NOMO-1 treated with dmso at 0.1 percent for 144 hours (cell line): ENCODE results near the gene DIO1.
A peak's percentile ranks its signal among the peaks of the same experiment; 100 is the strongest.

ENCODE experiments used
- DNase-seq: peaks from one replicate; lab custom pipeline; 2025; ENCODE audit not compliant: unreplicated experiment; lab: John Stamatoyannopoulos, UW

DIO1 gene

DNA sequence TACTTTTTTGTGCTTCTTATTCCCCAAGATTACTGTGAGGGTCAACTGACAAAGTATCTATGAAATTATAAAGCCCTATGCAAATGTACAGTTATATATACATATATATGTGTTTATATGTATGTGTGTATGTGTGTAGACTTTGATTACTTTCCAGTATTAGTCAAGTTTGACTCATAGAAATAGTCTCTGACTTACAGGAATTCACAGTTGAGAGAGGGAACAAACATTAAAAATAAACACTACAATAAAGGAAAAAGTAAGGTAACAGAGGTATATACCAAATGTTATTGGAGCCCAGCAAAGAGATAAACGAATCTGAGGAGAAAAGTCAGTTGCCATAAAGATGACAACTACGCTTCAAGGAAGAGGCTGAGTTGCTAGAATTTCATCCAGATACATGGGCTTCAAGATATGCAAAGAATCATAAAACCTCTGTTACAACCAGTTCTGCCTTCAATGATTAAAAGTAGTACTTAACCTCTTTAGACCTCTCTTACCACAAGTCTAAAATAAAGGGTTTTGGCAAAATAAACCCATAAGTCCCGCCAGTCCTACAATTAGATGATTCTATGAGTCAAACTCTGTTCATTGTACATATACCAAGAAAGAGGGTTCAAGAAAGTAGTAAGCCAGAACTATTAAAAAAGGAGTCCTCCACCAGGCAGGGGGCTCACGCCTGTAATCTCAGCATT lies 44.3 kb downstream of the DIO1 start:
- no peak for DNase-seq

DNA sequence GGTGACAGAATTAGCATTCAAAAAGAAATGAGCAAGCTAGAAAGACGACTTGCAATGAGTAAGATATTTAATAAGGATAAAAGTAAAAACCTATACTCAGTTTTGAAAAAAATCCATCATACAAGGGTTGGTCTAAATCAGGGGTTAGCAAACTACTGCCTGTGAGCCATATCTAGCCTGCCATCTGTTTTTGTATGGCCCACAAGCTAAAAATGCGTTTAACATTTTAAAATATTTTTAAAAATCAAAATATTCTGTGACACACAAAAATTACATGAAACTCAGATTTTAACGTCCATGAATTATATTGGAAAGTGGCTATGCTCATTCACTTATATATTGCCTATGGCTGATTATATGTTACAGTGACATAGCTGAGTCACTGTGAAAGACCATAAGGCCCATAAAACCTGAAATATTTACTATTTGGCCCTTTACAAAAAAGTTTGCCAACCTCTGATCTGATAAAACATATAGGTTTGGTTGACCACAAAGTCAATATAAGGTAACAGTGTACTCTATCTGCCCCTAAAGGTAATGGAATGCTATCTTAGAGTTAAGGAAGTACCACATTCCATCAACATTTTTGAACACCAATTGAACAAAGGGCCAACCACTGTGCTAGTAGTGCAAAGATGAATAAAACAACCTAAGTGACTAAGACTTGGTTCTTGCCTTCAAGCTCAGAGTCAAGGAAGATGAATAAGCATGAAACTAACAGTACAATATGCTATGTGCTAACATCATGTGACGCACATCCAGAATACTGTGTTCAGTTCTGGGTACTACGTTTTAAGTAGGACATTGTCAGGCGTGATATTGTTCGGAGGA lies 48.4 kb downstream of the DIO1 start:
- DNase-seq = no peak

DNA sequence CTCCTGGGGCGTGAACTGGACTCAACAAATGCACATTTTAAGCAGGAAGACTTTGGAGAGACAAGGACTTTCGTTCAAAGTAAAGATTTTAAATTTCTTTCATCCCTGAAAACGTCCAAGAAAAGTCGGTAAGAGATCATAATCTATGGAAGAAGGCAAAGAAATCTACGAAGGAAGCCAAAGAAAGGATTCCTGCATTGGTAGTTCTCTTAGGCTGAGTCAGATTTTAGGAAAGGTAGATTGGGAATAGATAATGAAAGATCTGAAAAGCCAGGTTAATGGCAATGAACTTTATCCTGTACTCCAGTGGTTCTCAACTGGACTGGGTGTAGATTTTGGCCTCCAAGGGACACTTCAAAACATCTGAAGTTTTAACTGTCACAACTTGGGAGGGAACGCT lies 49.1 kb downstream of the DIO1 start:
- no peak for DNase-seq

DNA sequence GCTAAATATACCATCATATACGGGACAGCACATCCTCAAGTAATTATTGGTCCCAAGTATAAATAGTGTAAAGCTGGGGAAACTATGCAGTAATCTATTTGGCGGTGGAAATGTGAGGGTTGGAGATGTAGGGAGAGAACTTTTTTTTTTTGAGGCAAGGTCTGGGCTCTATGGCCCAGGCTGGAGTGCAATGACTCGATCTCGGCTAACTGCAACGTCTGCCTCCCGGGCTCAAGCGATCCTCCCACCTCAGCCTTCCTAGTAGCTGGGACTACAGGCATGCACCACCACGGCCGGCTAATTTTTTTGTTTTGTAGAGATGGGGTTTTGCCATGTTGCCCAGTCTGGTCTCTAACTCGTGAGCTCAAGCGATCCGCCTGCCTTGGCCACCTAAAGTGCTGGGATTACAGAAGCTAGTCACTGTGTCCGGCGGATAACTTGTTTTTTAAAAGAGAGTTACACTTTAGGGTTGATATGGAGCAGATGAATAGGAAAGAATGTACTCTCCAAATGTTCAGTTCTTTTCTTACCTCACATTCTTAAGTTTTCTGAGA lies 49.6 kb downstream of the DIO1 start:
- DNase-seq = no peak

DNA sequence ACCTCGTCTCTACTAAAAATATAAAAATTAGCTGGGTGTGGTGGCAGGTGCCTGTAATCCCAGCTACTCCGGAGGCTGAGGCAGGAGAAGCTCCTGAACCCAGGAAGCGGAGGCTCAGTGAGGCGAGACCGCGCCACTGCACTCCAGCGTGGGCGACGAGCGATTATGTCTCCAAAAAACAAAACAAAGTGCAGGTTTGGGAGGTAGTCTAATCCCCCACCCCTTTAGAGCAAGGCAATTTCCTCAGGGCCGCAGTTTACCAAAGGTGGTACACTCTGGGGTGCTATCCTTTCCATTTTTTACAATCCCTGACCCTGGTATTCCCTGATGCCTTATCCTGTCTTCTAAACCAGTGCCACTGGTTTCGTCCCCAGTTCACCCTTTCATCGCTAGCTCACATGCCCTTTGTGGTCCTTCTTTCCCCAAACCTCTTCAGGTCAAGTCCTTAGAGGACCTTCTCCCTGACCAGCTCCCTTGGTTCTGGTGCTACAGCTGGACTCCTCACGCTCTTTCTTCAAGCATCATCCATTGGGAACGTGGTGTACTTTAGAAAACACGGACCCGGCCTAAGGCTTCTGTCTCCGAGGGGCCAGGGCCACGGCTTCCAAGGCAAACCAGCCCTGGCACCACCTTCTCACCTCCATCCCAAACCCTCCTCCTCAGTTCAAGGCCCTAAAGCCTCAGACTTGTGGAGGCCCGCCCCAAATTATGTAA lies 50.6 kb downstream of the DIO1 start:
- DNase-seq = no peak

DNA sequence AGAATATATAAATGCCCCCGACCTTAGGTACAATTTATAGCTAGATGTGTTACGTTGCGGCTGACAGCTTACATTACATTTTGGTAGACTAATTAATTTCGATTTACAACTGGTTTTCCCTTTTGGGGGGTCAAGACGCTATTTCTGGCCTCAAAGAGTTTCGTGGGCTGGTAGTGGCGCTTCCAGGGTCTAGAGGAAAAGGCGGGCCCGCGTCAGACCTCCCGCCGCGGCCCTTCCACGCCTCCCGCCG lies 51.1 kb downstream of the DIO1 start:
- DNase-seq = no peak

DNA sequence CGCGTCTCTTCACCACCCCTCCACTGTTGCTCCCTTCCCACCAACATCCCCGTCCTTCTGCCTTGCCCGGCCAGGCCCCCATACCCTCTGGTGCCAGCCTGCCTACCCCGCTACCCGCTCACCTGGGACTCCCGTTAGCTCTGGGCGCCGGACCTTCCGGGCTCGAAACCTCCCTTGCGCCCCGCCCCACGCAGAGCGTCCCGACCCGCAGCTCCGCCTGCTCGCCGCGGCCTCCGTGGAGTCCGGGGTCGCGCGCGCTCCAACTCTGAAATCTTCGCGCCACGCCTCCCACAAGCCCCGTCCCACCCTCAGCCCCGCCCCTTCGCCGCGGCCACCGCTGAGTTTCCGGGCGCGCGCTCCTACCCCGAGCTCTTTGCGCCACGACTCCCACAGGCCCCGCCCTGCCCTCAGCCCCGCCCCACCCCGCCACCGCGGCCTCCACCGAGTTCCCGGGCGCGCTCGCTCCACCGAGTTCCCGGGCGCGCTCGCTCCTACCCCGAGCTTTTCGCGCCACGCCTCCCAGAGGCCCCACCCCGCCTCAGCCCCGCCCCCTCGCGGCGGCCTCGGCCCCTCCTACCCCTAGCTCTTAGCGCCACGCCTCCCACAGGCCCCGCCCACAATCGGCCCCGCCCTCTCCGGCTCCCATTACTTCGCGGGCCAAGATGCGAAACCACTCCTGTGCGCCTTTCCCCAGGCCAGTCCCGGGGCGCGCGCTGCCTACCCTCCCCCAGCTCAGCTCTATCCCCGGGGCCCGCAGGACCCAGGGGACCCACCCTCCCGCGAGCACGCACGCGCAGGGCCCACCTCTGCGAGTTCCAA lies 51.7 kb downstream of the DIO1 start, which contains the start of gene IFT25:
IFT25 (minus strand) TSS at position 267 of the 819 bp plus-strand sequence. CDS start 5,617 bp downstream, outside the sequence.
- DNase-seq = peak; percentile 88

DNA sequence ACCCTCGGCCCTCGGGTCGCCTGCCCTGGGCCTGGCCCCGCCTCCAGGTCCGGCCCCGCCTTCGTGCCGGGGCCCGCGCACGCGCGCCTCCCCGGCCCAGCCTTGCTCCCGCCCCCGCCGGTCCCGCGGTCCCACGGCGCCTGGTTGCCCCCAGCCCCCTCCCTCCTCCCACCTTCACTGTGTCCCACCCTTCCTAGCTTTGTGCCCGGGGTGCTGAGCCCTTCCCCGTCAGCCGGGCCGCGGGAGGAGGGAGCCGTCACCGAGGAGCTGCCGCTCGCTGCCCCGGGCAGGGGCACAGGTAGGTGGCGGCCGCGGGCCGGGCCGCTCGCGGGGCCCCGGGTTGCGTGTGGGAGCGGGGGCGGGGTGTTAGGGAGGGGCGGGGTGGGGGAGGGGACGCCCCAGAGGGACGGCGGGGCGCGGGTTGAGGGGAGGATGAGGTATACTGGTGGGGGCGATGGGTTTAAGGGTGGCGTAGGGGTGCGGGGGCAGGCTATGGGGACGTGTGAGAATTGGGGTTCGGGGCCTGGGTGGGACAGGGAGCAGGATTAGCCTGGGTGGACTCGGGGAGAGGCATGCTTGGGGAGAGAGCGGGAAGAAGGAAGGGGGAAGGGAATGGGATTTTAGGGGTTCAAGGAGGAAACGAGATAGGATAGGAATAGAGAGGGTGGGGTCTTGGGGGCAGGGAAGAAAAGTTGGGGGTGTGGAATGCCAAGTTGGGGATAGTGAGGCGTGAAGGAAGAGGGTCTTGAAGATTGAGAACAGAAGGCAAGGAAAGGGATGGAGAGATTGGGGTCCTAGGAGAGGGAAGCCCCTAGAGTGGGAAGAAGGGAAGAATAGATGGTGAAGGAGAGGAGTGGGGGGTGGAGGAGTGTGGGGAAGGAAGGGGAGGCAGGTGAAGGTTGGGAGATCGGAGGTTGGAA lies 52.5 kb downstream of the DIO1 start, which contains the start of gene LRRC42:
LRRC42 (plus strand) TSS at position 99 of the 920 bp plus-strand sequence. CDS start 5,650 bp downstream, outside the sequence.
- DNase-seq = no peak

DNA sequence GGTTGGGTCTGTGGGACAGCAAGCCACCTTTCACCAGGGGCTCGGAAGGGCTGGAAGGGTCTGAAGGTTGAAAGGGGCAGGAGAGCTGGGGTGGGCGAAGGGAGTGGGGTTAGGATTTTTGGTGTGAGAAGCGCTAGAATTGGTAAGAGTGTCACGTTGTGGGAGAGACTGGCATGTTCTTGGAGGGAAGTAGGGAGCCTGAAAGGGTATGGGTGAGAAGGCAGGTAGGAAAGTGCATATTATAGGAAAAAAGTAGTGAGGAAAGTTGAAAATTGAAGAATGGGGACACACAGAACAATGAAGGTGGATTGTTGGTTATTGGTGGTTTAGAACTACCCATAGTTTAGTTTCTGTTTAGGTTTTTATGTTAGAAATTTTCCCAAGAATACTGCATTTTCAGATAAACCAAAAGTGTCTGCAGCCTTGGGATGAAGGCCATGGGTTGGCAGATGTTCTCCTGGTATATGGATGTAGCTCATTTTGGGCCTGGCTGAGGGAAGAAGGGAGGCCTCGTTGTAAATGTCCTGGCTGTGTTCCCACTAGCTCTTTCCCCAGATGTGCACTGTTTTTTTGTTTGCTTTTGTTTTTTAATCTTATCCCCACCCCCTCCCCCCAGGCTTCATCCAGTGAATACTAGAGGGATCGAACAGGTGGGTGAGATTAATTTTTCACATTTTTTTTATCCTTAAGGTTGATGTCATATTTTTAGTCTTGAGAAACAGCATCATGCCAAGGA lies 53.4 kb downstream of the DIO1 start:
- no peak for DNase-seq

DNA sequence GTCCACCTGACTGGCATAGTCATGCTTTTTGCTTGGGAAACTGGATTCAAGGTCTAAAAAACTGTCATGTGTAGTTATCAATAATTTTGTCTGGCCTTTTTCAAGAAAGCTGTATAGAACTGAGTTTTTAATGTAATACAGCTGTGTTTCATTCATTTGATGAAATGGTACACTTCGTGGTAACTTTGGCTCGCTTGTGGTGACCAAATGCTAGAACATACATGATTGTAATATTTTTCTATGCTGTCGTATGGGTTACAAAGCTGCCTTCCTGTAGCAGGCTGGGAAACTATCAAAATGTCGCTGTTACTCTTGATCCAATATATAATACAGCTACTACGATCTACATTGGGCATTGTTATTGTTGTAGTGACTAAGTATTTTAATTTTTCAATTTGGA lies 54.3 kb downstream of the DIO1 start:
- DNase-seq = no peak

DNA sequence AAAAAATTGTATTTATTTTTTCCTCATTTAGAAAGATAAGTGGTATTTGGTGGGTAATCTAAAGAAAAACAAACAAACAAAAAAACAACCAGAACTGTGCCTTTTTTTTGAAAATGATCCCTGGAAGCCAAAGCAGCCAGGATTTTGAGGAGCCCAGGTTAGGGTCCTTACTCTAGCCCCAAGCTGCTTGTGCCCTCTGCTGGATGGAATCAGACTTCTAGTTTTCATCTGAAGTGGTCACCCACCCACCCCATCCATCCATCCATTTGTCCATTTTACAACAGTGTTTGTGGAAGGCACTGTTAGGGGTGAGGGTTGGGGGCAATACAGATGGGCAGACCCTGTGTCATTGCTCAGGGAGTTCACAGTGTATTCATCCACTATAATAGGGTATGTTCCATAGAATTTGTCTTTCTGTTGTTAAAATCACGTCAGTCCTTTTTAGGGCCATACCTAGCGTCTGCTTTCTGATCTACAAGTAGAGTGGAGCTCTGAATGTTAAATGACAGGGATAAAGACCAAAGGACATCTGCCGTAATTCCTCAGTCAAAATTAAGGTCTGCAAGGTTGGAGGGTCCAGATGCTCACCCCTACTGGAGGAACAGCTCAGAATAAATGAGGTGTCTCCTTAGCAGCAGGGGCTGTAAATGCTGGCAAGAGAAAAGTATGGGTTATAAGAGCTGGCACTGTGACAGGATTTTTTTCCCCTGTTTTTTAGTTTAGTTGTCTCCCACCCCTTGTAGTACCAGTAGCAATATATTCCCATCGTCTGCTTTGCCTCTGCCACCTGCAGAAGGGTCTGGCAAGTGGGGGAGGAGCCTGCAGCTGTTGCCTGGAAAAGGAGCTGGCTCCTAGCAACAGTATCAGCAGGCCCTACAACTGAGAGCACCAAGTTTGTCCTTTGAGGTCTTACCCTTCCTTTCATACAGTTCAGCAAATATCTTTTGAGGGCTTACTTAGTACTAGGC lies 55.3 kb downstream of the DIO1 start:
- DNase-seq = no peak

DNA sequence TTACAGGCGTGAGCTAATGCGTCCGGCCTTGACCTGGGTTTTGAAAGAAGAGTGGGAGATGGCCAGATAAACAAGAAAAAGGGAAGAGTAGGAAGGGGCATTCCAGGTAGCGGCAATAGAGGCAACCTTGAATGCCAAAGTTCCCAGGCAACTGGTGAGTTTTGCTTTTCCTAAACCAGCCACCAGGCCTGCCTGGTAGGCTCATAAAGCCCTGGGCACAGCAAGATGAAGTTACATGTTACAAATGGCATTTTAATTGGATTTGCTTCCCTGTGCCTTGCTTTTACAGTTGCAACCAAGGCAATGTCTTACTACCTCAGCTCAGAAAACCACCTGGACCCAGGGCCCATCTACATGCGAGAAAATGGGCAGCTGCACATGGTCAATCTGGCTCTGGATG lies 57.7 kb downstream of the DIO1 start:
- DNase-seq = no peak

DNA sequence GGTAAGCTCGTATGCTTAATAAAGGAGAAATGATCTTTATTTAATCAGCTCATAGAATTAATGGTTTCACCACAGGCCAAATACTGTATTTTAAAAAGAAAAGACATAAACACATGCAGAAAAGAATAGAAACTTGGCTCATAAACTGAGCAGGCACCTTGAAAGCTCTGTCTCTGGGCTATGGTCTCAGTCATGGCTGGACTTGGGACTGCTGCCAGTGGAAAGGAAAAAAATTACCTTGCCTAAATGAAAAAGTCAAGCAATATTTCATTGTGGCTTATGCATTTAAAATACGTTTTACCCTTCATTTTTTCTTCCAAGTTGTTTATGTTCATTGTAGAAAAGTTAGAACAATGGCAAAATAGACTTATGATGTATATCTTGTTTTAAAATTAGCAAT lies 60.1 kb downstream of the DIO1 start:
- DNase-seq = no peak

DNA sequence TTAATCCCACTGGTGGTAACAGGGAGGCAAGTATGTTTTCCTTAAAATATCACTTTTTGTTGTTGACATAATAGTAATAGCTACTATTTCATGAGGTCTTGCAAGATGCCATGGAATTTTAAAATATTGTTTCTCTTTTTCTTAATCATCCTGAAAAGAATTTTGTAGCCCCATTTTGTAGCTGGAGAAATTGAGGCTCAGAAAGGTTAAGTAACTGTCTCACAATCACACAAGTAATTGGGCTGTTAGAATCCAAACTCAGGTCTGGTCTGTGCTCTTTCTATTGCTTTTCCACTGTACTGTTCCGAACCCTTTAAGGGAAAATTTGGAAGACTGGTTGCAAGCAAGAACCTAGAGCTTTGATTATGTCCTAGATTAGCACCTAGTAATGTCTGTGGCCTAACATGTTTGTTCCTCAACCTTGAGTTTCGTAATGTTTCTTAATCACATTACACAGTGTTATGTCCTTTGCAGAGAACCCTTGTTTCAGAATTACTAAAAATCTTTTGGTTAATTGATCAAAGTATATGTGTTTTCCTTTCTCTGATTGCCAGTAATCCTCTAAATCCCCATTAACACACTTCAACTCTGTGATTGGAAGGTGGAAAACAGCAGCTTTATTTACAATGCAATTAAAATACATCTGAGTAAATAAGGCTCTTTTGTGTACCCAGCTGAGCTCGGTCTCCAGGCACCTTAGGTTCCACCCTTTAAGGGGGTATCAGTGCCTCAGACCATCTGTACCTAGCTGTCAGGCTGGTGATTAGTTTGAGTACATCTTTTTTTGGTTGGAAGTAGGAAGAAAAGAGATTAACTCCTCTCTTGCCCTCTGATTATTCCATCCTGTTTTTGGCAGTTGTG lies 62.6 kb downstream of the DIO1 start:
- DNase-seq = no peak

DNA sequence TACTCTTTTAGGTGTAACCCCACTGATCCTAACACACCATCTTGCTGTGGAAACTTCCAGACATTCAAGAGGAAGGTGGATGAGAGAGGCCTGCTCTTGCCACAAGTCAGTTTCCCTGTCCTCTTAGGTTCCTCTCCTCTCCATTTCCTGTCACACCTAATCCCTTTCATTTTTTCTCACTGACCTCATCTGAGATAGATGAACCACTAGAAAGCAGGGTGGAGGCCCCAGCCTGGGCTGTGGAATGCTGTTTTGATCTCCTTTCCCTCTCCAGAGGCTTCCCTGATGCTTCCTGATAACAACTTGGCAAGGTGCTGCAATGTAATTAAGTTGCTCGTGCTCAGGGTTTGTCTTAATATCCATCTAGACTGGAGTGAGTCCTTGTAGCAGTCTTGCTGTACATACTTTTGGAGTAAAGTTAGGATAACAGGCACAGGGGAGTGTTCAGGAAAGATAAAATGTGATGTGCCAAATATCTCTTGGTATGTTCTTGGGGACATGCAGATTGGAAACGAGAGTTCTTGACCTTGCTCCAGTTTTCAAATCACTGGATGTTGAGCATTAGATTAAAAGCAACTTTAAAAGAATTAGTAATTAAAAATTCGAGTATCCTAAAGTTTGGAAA lies 63.3 kb downstream of the DIO1 start:
- no peak for DNase-seq

DNA sequence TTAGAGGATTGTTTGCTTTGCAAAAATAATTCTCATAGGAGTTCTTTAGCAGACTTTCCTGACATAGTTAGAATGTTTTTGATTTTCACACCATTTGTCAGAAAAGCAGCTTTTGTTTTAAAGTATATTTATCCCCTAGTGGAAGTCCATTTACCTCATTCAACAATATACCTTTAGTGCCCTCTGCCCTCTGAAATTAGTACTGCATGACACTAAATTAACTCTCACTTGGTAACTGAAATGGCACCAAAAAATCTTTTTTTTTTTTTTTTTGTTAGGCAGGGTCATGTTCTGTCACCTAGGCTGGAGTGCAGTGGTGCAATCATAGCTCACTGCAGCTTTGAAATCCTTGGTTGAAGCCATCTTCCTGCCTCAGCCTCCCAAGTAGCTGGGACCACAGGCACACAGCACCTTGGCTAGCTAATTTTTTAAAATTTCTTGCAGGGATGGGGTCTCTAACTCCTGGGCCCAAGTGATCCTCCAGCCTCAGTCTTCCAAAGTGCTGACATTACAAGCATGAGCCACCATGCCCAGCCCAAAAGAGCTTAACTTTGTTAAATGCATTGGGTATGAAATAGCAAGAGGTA lies 65.8 kb downstream of the DIO1 start:
- no peak for DNase-seq
